Aorta (tissue), 5 donors: ENCODE results near the gene SMARCD3. TPM values are rescaled to one million over a fixed set of nuclear protein-coding genes. Genes with fewer than 3 reads are reported as not detected.

Experiments
- ATAC-seq: fragments of 200-7000 bp; cut with Tn5 transposase; one replicate; pipeline ENCODE4 v1.9.1; 2022; ENCODE audit warnings: moderate library complexity; ENCODE audit not compliant: low FRiP score
- DNase-seq, 2 donors: peaks; one replicate each; pipeline ENCODE4 v3.0.0-alpha.2; 2020
- H3K27ac ChIP-seq, 2 donors: one replicate each; pipeline ENCODE4 v1.5.1; 2013; ENCODE audit warnings: low read length in 2 of 2, mild to moderate bottlenecking in 2 of 2, moderate library complexity in 2 of 2, control low read depth in 1 of 2, inconsistent platforms in 1 of 2, low read depth in 1 of 2
- H3K27me3 ChIP-seq, 2 donors: one replicate each; pipeline ENCODE4 v1.6.1; 2013; ENCODE audit warnings: control low read depth in 1 of 2, low read length in 1 of 2, mild to moderate bottlenecking in 1 of 2, moderate library complexity in 1 of 2; ENCODE audit not compliant: insufficient read depth in 2 of 2, control insufficient read depth in 1 of 2
- H3K36me3 ChIP-seq, 2 donors: one replicate each; pipeline ENCODE4 v1.6.1; 2013; ENCODE audit warnings: control low read depth in 1 of 2, low read length in 1 of 2, mild to moderate bottlenecking in 1 of 2; ENCODE audit not compliant: insufficient read depth in 2 of 2, control insufficient read depth in 1 of 2
- H3K4me1 ChIP-seq, 2 donors: one replicate each; pipeline ENCODE4 v1.6.1; 2013; ENCODE audit warnings: low read length in 2 of 2, control low read depth in 1 of 2, mild to moderate bottlenecking in 1 of 2, moderate library complexity in 1 of 2; ENCODE audit not compliant: insufficient read depth in 2 of 2, control insufficient read depth in 1 of 2
- H3K4me3 ChIP-seq, 2 donors: one replicate each; pipeline ENCODE4 v1.5.1; 2013; ENCODE audit warnings: low read length in 2 of 2, control low read depth in 1 of 2, mild to moderate bottlenecking in 1 of 2
- H3K9me3 ChIP-seq: one replicate; pipeline ENCODE4 v1.6.1; 2013; ENCODE audit warnings: mild to moderate bottlenecking, low read length; ENCODE audit not compliant: control insufficient read depth
- WGBS, 2 donors: extraction: QIAGEN DNeasy Blood & Tissue Kit; methylation state at CpG; one replicate each; pipeline ENCODE4 v1.1.7; 2013; 5-methylcytosine and 5-hydroxymethylcytosine counted together
- intact Hi-C, 2 donors: fragments of 100-400 bp; cut with DNase I; formaldehyde crosslinking; loops; one replicate each; pipeline versions ENCODE4 v1.14.2 to v1.15.0; 2022
- long read RNA-seq, 2 donors: library from polyadenylated mRNA; unstranded; transcript quantifications; one replicate each; pipeline ENCODE4 v2.0.0, GENCODE V29; 2020 to 2021
- polyA plus RNA-seq, 2 donors: library from polyadenylated mRNA; stranded (reverse); fragments of 200-250 nt; gene quantifications; one replicate each; pipeline ENCODE4 v1.2.3, GENCODE V29; 2013
- total RNA-seq, 2 donors: library from RNA; stranded (reverse); fragmentation: NEBNext Ultra II Directional; extraction: Animal tissue kit (Norgen Biotek cat#: 25700); gene quantifications; one replicate each; pipeline ENCODE4 v1.2.1, GENCODE V29; 2021
- donor health status: healthy with polysubstance abuse.
- donor health status: Bipolar disorder and iron deficiency.
- donor health status: DM: no; HTN: no; CAD: no.
- donor health status: DM: no; HTN: no; CAD: no.
- donor health status: DM: yes; HTN: yes; CAD: no.

SMARCD3 gene
- total RNA-seq (10 to 100 TPM; 52.4 to 84.4 TPM), polyA plus RNA-seq (100 to 1,000 TPM in 1 of 2 donors, 10 to 100 TPM in 1; 48.5 to 182 TPM)
- long read RNA-seq, donor 1, partial matches to known transcripts = 9 of 24 reads
- long read RNA-seq, donor 1, other reads (novel, unspliced or antisense) = 12 of 24 reads
- long read RNA-seq, donor 2, transcript SMARCD3-203 (14 exons, 2,018 nt) = minor isoform, 6 of 35 reads
- long read RNA-seq, donor 2, transcript SMARCD3-201 (13 exons, 1,993 nt) = major isoform, 11 of 35 reads
- long read RNA-seq, donor 2, partial matches to known transcripts = 5 of 35 reads
- long read RNA-seq, donor 2, other reads (novel, unspliced or antisense) = 13 of 35 reads

DNA sequence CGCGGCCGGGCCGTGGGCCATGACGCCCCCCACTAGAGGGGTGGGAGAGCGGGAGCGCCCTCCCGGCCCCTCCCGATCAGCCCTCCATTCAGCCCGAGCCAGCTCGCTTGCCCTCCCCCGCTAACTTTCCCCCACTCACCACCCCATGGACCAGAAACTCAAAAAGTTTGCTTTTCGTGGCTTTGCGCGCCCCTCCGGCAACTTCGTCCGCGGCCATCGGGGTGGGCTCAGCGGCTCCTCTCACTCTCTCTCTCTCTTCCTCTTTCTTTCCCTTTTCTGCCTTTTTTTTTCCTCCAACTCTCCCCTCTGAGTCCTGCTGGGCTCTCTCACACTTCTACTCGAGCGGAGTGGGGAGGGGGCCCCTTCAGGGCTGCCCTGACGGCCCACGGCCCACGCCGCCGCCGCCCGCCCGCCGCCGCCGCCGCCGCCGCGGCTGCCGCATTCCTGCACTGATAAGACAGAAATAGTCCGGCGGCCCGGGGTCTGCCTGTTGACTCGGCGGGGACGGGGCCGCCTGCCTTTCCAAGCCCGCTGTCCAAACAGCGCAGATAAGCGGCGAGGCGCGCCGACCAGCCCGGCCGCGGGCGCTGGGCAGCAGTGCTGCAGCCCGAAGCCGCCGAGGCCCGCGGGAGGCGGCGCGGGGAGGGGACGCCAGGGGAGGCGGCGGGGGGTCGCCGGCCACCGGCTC lies at the start of gene SMARCD3:
Gene SMARCD3, minus strand, starts transcription at position 349 of the 688 bp plus-strand sequence. Its CDS starts 132 bp downstream, at position 217.
- DNase-seq = peak; percentile 82 to 92

GRCh38 chr7:151296202-151296992 lies 47.9 kb upstream of the SMARCD3 start:
- Histone ChIP-seq H3K27me3 (no peaks in the 10 kb centered on the region), H3K4me3 (no peak overlapping the region), H3K9me3 (peaks cover 1% of the 10 kb centered on the region), H3K36me3 (no peaks in the 10 kb centered on the region), H3K27ac (no peak overlapping the region), H3K4me1 (no peaks in the 10 kb centered on the region)
- intact Hi-C loops = no loop called here
- WGBS, 2 donors = 52 to 54% methylated on average over 3 of the region's 3 CpGs
- ATAC-seq (no peak), DNase-seq (no peak)

More for the DNA sequence above, at the start of gene SMARCD3:
- H3K4me3 ChIP-seq = peak within 1 kb of the TSS; percentile 60 to 88
- no peaks in the 10 kb centered on the region for H3K27me3 ChIP-seq
- H3K36me3 ChIP-seq = no peaks in the 10 kb centered on the region
- no peaks in the 10 kb centered on the region for H3K4me1 ChIP-seq
- ATAC-seq = peak; percentile 53
- no peaks in the 10 kb centered on the region for H3K9me3 ChIP-seq
- intact Hi-C loops = loop anchor here in 1 of 2 donors (5.0 to 10.0 kb wide), 2 partner anchors 166 to 506 kb away; partner anchors contain the start of genes FASTK and TMUB1
- WGBS, 2 donors = 1% methylated on average over 33 to 71 of the region's 71 CpGs
- H3K27ac ChIP-seq = peak within 1 kb of the TSS; percentile 61 to 95

GRCh38 chr7:151292850-151293249 lies 44.4 kb upstream of the SMARCD3 start:
- Histone ChIP-seq H3K4me1 (no peaks in the 10 kb centered on the region), H3K4me3 (no peak overlapping the region), H3K27ac (no peak overlapping the region), H3K36me3 (no peaks in the 10 kb centered on the region), H3K27me3 (no peaks in the 10 kb centered on the region), H3K9me3 (peaks cover 1% of the 10 kb centered on the region)
- no peak for DNase-seq
- WGBS, 2 donors = 37% methylated on average over 3 of the region's 3 CpGs
- no peak for ATAC-seq
- intact Hi-C loops = no loop called here

GRCh38 chr7:151291206-151291605 lies 42.7 kb upstream of the SMARCD3 start:
- intact Hi-C loops = no loop called here
- Histone ChIP-seq H3K4me1 (no peaks in the 10 kb centered on the region), H3K27ac (no peak overlapping the region), H3K4me3 (no peak overlapping the region), H3K9me3 (peaks cover 1% of the 10 kb centered on the region), H3K36me3 (no peaks in the 10 kb centered on the region), H3K27me3 (no peaks in the 10 kb centered on the region)
- ATAC-seq (no peak), DNase-seq (no peak)
- WGBS, 2 donors = 69 to 80% methylated on average over 2 of the region's 2 CpGs

GRCh38 chr7:151290355-151290760 lies 41.9 kb upstream of the SMARCD3 start:
- H3K4me1 ChIP-seq = no peaks in the 10 kb centered on the region
- peaks cover 1% of the 10 kb centered on the region for H3K9me3 ChIP-seq
- no peak for ATAC-seq
- no peak overlapping the region for H3K27ac ChIP-seq
- no peaks in the 10 kb centered on the region for H3K36me3 ChIP-seq
- no peak overlapping the region for H3K4me3 ChIP-seq
- H3K27me3 ChIP-seq = no peaks in the 10 kb centered on the region
- DNase-seq = no peak
- 66 to 81% methylated on average over 4 of the region's 4 CpGs for WGBS, 2 donors
- intact Hi-C loops = no loop called here

- intact Hi-C loops = no loop called here
- H3K9me3 ChIP-seq = peaks cover 1% of the 10 kb centered on the region
- H3K4me1 ChIP-seq = no peaks in the 10 kb centered on the region
- no peak overlapping the region for H3K27ac ChIP-seq
- ATAC-seq (no peak), DNase-seq (no peak)
- WGBS, 2 donors = 93 to 95% methylated on average over 2 of the region's 2 CpGs
- no peaks in the 10 kb centered on the region for H3K36me3 ChIP-seq
- H3K27me3 ChIP-seq = no peaks in the 10 kb centered on the region
- H3K4me3 ChIP-seq = no peak overlapping the region
These were observed 41.4 kb upstream of the SMARCD3 start for GRCh38 chr7:151289891-151290290.

- H3K27me3 ChIP-seq = no peaks in the 10 kb centered on the region
- DNase-seq = no peak
- no peaks in the 10 kb centered on the region for H3K4me1 ChIP-seq
- no peak for ATAC-seq
- no peaks in the 10 kb centered on the region for H3K36me3 ChIP-seq
- H3K9me3 ChIP-seq = no peaks in the 10 kb centered on the region
- H3K4me3 ChIP-seq = no peak overlapping the region
- no peak overlapping the region for H3K27ac ChIP-seq
- intact Hi-C loops = no loop called here
- whole genome bisulfite sequencing, 2 donors = 2 to 4% methylated on average over 2 of the region's 2 CpGs
These were observed 37.7 kb upstream of the SMARCD3 start for GRCh38 chr7:151286148-151286547.

GRCh38 chr7:151283302-151283701 lies 34.8 kb upstream of the SMARCD3 start:
- Histone ChIP-seq H3K9me3 (no peaks in the 10 kb centered on the region), H3K27me3 (no peaks in the 10 kb centered on the region), H3K4me3 (no peak overlapping the region), H3K36me3 (no peaks in the 10 kb centered on the region), H3K27ac (no peak overlapping the region), H3K4me1 (no peaks in the 10 kb centered on the region)
- WGBS, 2 donors = 95% methylated on average over 2 of the region's 2 CpGs
- DNase-seq (no peak), ATAC-seq (no peak)
- intact Hi-C loops = no loop called here
